ENCODE measurements around the gene ASCL5. TPM values are rescaled to one million over a fixed set of nuclear protein-coding genes. Genes with fewer than 3 reads are reported as not detected.

The ASCL5 gene
- total RNA-seq, 1 experiment from 2014 or later, result 0.24 TPM

DNA sequence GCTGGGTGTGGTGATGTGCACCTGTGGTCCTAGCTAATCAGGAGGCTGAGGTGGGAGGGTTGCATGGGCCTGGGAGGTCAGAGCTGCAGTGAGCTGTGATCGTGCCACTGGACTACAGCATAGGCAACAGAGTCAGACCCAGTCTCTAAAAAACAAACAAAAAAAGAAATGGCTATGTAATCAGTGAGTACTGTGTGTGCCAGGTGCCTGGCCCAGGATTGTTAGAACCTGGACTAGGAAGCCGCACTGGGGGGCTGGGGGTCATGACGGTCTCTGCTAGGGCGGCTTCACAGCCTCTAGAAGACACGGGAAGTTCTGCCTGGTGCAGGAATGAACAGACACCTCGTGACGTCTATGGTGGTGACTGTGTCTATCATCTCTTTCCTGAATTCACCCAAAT, 18.8 kb upstream of the ASCL5 start:
- no peak overlapping the region for H2AFZ ChIP-seq
- no TSS peak for BruUV-seq (replicated peaks)
- intact Hi-C loops (cut with micrococcal nuclease; ENCODE audit: unreplicated experiment), result no loop called here
- no peak for TF ChIP-seq EZH2 (IDR thresholded peaks at IDR 0.05; ENCODE audit: low read depth)
- TF ChIP-seq, protein P1, sequence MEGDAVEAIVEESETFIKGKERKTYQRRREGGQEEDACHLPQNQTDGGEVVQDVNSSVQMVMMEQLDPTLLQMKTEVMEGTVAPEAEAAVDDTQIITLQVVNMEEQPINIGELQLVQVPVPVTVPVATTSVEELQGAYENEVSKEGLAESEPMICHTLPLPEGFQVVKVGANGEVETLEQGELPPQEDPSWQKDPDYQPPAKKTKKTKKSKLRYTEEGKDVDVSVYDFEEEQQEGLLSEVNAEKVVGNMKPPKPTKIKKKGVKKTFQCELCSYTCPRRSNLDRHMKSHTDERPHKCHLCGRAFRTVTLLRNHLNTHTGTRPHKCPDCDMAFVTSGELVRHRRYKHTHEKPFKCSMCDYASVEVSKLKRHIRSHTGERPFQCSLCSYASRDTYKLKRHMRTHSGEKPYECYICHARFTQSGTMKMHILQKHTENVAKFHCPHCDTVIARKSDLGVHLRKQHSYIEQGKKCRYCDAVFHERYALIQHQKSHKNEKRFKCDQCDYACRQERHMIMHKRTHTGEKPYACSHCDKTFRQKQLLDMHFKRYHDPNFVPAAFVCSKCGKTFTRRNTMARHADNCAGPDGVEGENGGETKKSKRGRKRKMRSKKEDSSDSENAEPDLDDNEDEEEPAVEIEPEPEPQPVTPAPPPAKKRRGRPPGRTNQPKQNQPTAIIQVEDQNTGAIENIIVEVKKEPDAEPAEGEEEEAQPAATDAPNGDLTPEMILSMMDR (conservative IDR thresholded peaks at IDR 0.05), result no peak
- peaks cover 1% of the 10 kb centered on the region; the same call in 1 of the 2 replicates for H3K36me3 ChIP-seq (ENCODE audit: low read depth)
- ChIA-PET POLR2A (ENCODE audit: unreplicated experiment) (interaction anchor here (0.6 kb wide), 1 partner anchor 11 kb away, joined by 5 read pairs; no protein-coding TSS in a partner anchor), CTCF (no interaction called here)
- H3K9me2 ChIP-seq (ENCODE audit: insufficient read depth), result no peaks in the 10 kb centered on the region
- no peaks in the 10 kb centered on the region for H3K4me1 ChIP-seq (replicated peaks; ENCODE audit: insufficient read depth)
- no peak overlapping the region for H3K4me3 ChIP-seq
- H3K27ac ChIP-seq, result no peak overlapping the region
- H4K20me1 ChIP-seq (ENCODE audit: insufficient read depth), result no peaks in the 10 kb centered on the region; the same call in 1 of the 2 replicates
- DNase-seq, result no peak
- no peaks in the 10 kb centered on the region for H3K79me2 ChIP-seq (ENCODE audit: low read depth)
- no peaks in the 10 kb centered on the region for H3K27me3 ChIP-seq (ENCODE audit: insufficient read depth, low read depth)
- no peaks in the 10 kb centered on the region for H3K9me3 ChIP-seq (ENCODE audit: insufficient read depth, low read depth)
- no peaks in the 10 kb centered on the region for H3F3A ChIP-seq (ENCODE audit: insufficient read depth, low read depth)
- H3K4me2 ChIP-seq, result no peak overlapping the region

DNA sequence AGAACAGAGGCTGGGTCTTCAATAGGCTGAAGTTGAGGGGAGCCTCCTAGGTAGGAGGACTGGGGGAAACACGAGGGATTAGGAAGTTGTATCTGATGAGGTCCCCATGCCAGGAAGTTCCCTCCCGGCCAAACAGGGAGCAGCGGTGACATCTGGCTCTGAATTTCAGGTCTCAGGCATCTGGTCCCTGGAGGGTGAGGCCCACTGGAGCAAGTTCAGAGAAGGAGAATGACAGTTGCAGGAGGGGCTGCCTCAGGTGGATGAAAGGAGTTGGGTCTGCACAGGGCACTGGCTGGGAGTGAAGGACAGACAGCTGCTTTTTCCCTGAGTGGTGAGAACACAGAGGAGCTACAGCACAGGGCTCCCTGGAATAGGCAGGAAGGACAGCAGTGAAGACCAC, 18.1 kb upstream of the ASCL5 start:
- no TSS peak for BruUV-seq (replicated peaks)
- intact Hi-C loops (cut with micrococcal nuclease; ENCODE audit: unreplicated experiment), result no loop called here
- CTCF ChIA-PET, result no interaction called here
- no peaks in the 10 kb centered on the region for H3K9me3 ChIP-seq (ENCODE audit: insufficient read depth, low read depth)
- H3K27ac ChIP-seq, result no peak overlapping the region
- H3K4me3 ChIP-seq, result no peak overlapping the region
- no peak overlapping the region for H3K4me2 ChIP-seq
- POLR2A ChIA-PET (ENCODE audit: unreplicated experiment), result interaction anchor here (0.6 kb wide), 1 partner anchor 12 kb away, joined by 5 read pairs; no protein-coding TSS in a partner anchor
- H3K79me2 ChIP-seq (ENCODE audit: low read depth), result no peaks in the 10 kb centered on the region
- TF ChIP-seq, protein P1 (conservative IDR thresholded peaks at IDR 0.05), result no peak
- TF ChIP-seq EZH2 (IDR thresholded peaks at IDR 0.05; ENCODE audit: low read depth), result no peak
- H3K36me3 ChIP-seq (ENCODE audit: low read depth), result no peaks in the 10 kb centered on the region; the same call in 1 of the 2 replicates
- no peaks in the 10 kb centered on the region for H3K9me2 ChIP-seq (ENCODE audit: insufficient read depth)
- H3F3A ChIP-seq (ENCODE audit: insufficient read depth, low read depth), result no peaks in the 10 kb centered on the region
- H2AFZ ChIP-seq, result no peak overlapping the region
- DNase-seq, result no peak
- no peaks in the 10 kb centered on the region for H3K4me1 ChIP-seq (replicated peaks; ENCODE audit: insufficient read depth)
- no peaks in the 10 kb centered on the region for H3K27me3 ChIP-seq (ENCODE audit: insufficient read depth, low read depth)
- no peaks in the 10 kb centered on the region; the same call in 1 of the 2 replicates for H4K20me1 ChIP-seq (ENCODE audit: insufficient read depth)

DNA sequence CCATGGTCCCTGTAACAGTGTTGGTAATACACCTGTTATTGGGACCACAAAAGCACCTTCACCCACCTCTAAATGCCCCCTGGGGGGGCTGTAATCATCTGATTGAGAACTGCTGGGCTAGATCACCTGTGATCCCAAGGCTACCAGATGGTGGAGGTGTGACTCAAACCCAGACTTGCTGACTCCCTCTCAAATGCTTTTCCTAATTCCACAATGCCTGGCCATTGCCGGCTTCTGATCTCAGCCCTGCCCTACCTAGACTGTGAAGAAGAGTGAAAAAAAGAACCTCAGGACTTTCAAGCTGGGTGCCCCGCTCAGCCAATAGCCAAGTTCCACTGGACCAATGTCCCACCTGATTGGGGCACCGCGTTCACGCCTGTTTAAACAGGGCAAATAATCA, 17.7 kb upstream of the ASCL5 start:
- Histone ChIP-seq H3K27me3 (ENCODE audit: insufficient read depth, low read depth) (no peaks in the 10 kb centered on the region), H2AFZ (no peak overlapping the region), H4K20me1 (ENCODE audit: insufficient read depth) (no peaks in the 10 kb centered on the region; the same call in 1 of the 2 replicates), H3K79me2 (ENCODE audit: low read depth) (no peaks in the 10 kb centered on the region), H3K4me1 (replicated peaks; ENCODE audit: insufficient read depth) (no peaks in the 10 kb centered on the region), H3F3A (ENCODE audit: insufficient read depth, low read depth) (no peaks in the 10 kb centered on the region), H3K4me2 (no peak overlapping the region), H3K4me3 (no peak overlapping the region), H3K36me3 (ENCODE audit: low read depth) (no peaks in the 10 kb centered on the region; the same call in 1 of the 2 replicates), H3K27ac (no peak overlapping the region), H3K9me2 (ENCODE audit: insufficient read depth) (no peaks in the 10 kb centered on the region), H3K9me3 (ENCODE audit: insufficient read depth, low read depth) (no peaks in the 10 kb centered on the region)
- no peak for DNase-seq
- POLR2A ChIA-PET (ENCODE audit: unreplicated experiment), result no interaction called here
- no TSS peak for BruUV-seq (replicated peaks)
- TF ChIP-seq, protein P1 (conservative IDR thresholded peaks at IDR 0.05), result no peak
- TF ChIP-seq EZH2 (IDR thresholded peaks at IDR 0.05; ENCODE audit: low read depth), result no peak
- intact Hi-C loops (cut with micrococcal nuclease; ENCODE audit: unreplicated experiment), result no loop called here
- CTCF ChIA-PET, result no interaction called here

Data from PC-9 (cell line).